Measurements from ENCODE around the gene C20orf204. TPM values are rescaled to one million over a fixed set of nuclear protein-coding genes. Genes with fewer than 3 reads are reported as not detected.

Gene C20orf204
- total RNA-seq, 4 donors from 2014 or later: 1.7 to 14.4 (median 4.1) TPM

DNA sequence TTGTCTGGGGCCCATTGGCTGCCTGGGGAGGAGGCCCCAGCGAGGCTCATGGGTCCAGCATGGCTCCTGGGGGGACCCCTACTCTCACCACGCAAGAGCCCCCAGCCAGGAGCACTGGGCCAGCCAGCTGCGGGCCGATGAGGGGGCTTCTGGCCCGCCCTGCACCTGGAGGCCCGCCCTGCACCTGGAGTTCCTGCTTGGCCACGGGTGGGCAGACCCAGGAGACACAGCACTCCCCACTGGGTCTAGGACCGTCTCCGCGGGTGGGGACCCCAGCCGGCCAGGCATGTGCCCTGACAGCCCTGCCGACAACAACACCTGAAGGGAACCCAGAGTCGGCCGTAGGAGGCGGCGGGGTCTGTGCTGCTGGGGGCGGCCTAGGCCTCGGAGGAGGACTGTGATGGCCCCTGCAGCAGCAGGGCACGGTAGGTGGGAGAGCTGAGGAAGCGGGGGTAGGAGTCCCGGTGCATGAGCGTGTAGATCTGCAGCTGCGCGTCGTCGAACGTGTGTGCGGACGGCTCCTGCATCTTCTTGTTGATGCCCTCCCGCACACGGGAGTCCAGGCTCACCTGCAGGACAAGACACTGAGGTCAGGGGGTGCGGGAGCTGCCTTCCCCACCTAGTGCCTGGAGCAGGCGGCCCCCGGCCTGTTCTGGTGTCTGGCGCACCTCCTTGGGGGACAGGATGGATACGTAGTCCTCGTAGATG, 37.6 kb downstream of the C20orf204 start:
- TF ChIP-seq, protein P1, sequence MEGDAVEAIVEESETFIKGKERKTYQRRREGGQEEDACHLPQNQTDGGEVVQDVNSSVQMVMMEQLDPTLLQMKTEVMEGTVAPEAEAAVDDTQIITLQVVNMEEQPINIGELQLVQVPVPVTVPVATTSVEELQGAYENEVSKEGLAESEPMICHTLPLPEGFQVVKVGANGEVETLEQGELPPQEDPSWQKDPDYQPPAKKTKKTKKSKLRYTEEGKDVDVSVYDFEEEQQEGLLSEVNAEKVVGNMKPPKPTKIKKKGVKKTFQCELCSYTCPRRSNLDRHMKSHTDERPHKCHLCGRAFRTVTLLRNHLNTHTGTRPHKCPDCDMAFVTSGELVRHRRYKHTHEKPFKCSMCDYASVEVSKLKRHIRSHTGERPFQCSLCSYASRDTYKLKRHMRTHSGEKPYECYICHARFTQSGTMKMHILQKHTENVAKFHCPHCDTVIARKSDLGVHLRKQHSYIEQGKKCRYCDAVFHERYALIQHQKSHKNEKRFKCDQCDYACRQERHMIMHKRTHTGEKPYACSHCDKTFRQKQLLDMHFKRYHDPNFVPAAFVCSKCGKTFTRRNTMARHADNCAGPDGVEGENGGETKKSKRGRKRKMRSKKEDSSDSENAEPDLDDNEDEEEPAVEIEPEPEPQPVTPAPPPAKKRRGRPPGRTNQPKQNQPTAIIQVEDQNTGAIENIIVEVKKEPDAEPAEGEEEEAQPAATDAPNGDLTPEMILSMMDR (IDR thresholded peaks at IDR 0.05): no peak
- TF ChIP-seq EP300 (IDR thresholded peaks at IDR 0.05) (no peak), POLR2A (IDR thresholded peaks at IDR 0.05) (no peak)
- H3K27me3 ChIP-seq: no peaks in the 10 kb centered on the region
- no peak for DNase-seq (ENCODE audit: low spot score in 2 of 2)
- H3K4me3 ChIP-seq: no peak overlapping the region
- no peak overlapping the region for H3K27ac ChIP-seq
- WGBS, 2 donors: 89 to 90% methylated on average over 29 to 31 of the region's 37 CpGs
- H3K4me1 ChIP-seq: peaks cover 0 to 11% (median 3%) of the 10 kb centered on the region in 4 donors
- H3K36me3 ChIP-seq: peaks cover 0 to 67% (median 0%) of the 10 kb centered on the region in 3 donors
- no peaks in the 10 kb centered on the region for H3K9me3 ChIP-seq

DNA sequence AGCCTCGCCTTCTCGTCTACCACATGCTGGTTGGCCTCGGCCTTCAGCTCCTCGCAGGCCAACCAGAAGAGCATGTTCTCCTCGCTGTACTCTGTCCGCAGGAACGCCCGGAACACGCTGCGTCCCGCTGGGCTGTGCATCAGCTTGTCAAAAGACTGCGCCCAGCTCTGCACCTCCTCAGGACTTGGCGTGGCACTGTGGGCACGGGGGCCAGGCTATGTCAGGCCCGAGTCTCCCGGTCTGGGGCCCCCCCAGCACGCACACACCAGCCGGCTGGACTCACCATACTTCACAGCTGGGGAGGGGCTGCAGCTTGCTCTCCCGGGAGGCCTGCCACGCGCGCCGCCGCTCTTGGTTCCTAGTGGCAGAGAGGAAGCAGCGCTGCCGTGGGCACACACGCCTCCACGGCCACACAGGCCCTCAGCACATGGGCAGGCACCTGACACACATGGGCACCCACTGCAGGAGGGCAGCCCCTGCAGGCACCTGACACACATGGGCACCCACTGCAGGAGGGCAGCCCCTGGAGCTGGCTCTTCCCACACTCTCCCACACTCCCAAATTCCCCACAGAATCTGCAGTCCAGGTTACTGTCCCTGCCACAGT, 38.3 kb downstream of the C20orf204 start:
- Histone ChIP-seq H3K9me3 (no peaks in the 10 kb centered on the region), H3K27ac (no peak overlapping the region), H3K27me3 (no peaks in the 10 kb centered on the region), H3K4me3 (no peak overlapping the region), H3K36me3 (peaks cover 0 to 61% (median 0%) of the 10 kb centered on the region in 3 donors), H3K4me1 (peaks cover 0 to 18% (median 10%) of the 10 kb centered on the region in 4 donors)
- WGBS, 2 donors: 86 to 89% methylated on average over 24 to 28 of the region's 28 CpGs
- TF ChIP-seq POLR2A (IDR thresholded peaks at IDR 0.05) (no peak), EP300 (IDR thresholded peaks at IDR 0.05) (no peak)
- TF ChIP-seq, protein P1 (IDR thresholded peaks at IDR 0.05): no peak
- DNase-seq (ENCODE audit: low spot score in 2 of 2): no peak

DNA sequence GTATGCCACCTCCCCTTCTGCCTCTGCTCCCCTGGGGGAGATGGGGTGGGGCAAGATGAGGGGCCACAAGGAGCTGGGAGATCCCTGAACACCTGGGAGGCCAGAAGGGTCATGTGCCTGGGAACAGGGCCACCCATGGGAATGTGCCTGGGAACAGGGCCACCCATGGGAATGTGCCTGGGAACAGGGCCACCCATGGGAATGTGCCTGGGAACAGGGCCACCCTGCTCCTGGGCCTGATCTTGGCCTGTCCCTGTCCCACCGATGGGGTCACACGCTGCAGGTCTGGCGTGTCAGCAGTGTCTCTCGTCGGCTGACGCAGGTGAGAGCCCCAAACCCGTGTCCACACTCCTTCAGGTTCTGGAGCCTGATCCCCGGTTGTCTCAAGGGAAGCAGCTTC, 39.0 kb downstream of the C20orf204 start:
- H3K27me3 ChIP-seq: no peaks in the 10 kb centered on the region
- no peak for DNase-seq (ENCODE audit: low spot score in 2 of 2)
- no peak overlapping the region for H3K4me3 ChIP-seq
- H3K9me3 ChIP-seq: no peaks in the 10 kb centered on the region
- TF ChIP-seq POLR2A (IDR thresholded peaks at IDR 0.05): no peak
- no peak for TF ChIP-seq EP300 (IDR thresholded peaks at IDR 0.05)
- TF ChIP-seq, protein P1 (IDR thresholded peaks at IDR 0.05): no peak
- WGBS, 2 donors: 82 to 87% methylated on average over 3 to 8 of the region's 8 CpGs
- H3K36me3 ChIP-seq: peaks cover 0 to 55% (median 0%) of the 10 kb centered on the region in 3 donors
- H3K4me1 ChIP-seq: peaks cover 0 to 21% (median 11%) of the 10 kb centered on the region in 4 donors
- H3K27ac ChIP-seq: no peak overlapping the region

DNA sequence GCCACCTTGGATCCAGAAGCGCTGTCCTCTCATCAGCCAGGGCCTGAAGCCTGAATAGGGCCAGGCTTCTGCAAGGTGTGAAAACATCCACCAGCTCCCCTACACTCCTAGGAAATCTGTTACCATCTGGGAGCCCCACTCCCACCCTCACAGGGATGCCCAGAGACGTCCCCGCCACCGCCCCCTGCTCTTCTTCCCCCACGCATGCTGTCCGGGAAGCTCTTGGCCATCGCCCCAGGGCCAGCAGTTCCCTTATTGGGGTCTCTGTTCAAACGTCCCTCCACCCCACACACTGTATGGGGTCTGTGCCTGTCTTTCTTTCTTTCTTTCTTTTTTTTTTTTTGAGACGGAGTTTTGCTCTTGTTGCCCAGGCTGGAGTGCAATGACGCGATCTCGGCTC, 39.6 kb downstream of the C20orf204 start:
- H3K4me3 ChIP-seq: no peak overlapping the region
- H3K4me1 ChIP-seq: peaks cover 0 to 27% (median 11%) of the 10 kb centered on the region in 4 donors
- H3K9me3 ChIP-seq: no peaks in the 10 kb centered on the region
- peaks cover 0 to 49% (median 0%) of the 10 kb centered on the region in 3 donors for H3K36me3 ChIP-seq
- no peak overlapping the region for H3K27ac ChIP-seq
- no peak for TF ChIP-seq POLR2A (IDR thresholded peaks at IDR 0.05)
- TF ChIP-seq, protein P1 (IDR thresholded peaks at IDR 0.05): no peak
- no peak for TF ChIP-seq EP300 (IDR thresholded peaks at IDR 0.05)
- DNase-seq (ENCODE audit: low spot score in 2 of 2): no peak
- no peaks in the 10 kb centered on the region for H3K27me3 ChIP-seq
- 89 to 91% methylated on average over 11 to 12 of the region's 12 CpGs for WGBS, 2 donors

Data from tibial nerve (tissue), 4 donors.